Endothelial cell of umbilical vein (primary cell): Measurements from ENCODE around the gene GBE1.

Experiments
- EZH2 ChIP-seq: IDR thresholded peaks from 2 replicates; pipeline ENCODE4 v1.6.1; 2012; ENCODE audit warnings: borderline replicate concordance, low read depth, mild to moderate bottlenecking, moderate library complexity, low read length, inconsistent platforms; ENCODE audit not compliant: severe bottlenecking
- GATA2 ChIP-seq: IDR thresholded peaks from 2 replicates; pipeline ENCODE4 v1.7.0; 2011; ENCODE audit warnings: low read depth, mild to moderate bottlenecking, moderate library complexity, mixed read lengths, low read length; ENCODE audit not compliant: insufficient read length, insufficient read depth
- JUN ChIP-seq: IDR thresholded peaks from 2 replicates; pipeline ENCODE4 v1.6.1; 2011; ENCODE audit warnings: borderline replicate concordance, low read depth; ENCODE audit not compliant: insufficient read length, insufficient read depth
- MYC ChIP-seq: IDR thresholded peaks from one replicate; pipeline ENCODE4 v1.6.1; 2011; ENCODE audit warnings: mild to moderate bottlenecking, low read depth, low read length
- TF ChIP-seq, protein P1 (sequence below), 2 donors: IDR thresholded peaks; 1 replicate in 1 of 2; 2 replicates in 1 of 2; pipeline ENCODE4 v1.5.1; 2011; ENCODE audit warnings: low read length in 2 of 2, mild to moderate bottlenecking in 2 of 2, moderate library complexity in 2 of 2, control low read depth in 1 of 2, inconsistent platforms in 1 of 2, low read depth in 1 of 2; ENCODE audit not compliant: insufficient read depth in 1 of 2; ENCODE audit errors: extremely low read depth in 1 of 2
- TF ChIP-seq, protein P2 (sequence below): IDR thresholded peaks from 2 replicates; pipeline ENCODE4 v1.6.1; 2011; ENCODE audit not compliant: insufficient read depth, insufficient read length

DNA sequence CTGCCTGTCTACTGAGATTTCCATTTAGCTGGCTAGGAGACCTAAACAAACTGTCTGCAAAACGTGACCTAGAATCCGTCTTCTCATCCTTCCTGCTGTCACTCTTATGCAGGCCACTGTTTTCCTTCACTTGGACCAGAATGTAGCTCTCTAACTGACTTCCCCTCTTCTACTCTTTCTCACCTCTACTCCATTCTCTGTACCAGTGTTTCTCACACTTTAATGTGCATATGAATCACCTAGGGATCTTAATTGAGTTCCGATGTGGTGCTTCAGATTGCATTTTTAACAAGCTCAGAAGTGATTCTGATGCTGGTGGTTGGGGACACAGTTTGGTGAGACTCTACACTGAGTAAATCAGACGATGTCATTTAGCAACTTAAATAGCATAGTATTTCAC lies 1.6 kb upstream of the GBE1 start:
- TF ChIP-seq, protein P1, sequence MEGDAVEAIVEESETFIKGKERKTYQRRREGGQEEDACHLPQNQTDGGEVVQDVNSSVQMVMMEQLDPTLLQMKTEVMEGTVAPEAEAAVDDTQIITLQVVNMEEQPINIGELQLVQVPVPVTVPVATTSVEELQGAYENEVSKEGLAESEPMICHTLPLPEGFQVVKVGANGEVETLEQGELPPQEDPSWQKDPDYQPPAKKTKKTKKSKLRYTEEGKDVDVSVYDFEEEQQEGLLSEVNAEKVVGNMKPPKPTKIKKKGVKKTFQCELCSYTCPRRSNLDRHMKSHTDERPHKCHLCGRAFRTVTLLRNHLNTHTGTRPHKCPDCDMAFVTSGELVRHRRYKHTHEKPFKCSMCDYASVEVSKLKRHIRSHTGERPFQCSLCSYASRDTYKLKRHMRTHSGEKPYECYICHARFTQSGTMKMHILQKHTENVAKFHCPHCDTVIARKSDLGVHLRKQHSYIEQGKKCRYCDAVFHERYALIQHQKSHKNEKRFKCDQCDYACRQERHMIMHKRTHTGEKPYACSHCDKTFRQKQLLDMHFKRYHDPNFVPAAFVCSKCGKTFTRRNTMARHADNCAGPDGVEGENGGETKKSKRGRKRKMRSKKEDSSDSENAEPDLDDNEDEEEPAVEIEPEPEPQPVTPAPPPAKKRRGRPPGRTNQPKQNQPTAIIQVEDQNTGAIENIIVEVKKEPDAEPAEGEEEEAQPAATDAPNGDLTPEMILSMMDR (IDR thresholded peaks at IDR 0.05; ENCODE audit: extremely low read depth in 1 of 2, insufficient read depth in 1 of 2, low read depth in 1 of 2, low read length in 2 of 2): no peak
- TF ChIP-seq EZH2: no peak
- TF ChIP-seq GATA2: no peak
- TF ChIP-seq, protein P2, sequence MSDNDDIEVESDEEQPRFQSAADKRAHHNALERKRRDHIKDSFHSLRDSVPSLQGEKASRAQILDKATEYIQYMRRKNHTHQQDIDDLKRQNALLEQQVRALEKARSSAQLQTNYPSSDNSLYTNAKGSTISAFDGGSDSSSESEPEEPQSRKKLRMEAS: no peak
- TF ChIP-seq JUN: no peak
- TF ChIP-seq MYC: no peak
